Activated T-helper 17 cell treated with anti-CD3 and anti-CD28 coated beads, Interleukin-2, amount 50 U/mL, for 72 hours (primary cell): ENCODE measurements around the gene TMEM218. TPM values are rescaled to one million over a fixed set of nuclear protein-coding genes. Genes with fewer than 3 reads are reported as not detected.
A peak's percentile ranks its signal among the peaks of the same experiment; 100 is the strongest.

ENCODE experiments used
- ATAC-seq: fragments of 150-1000 bp; cut with Tn5 transposase; replicated peaks from 2 replicates; pipeline ENCODE4 v1.10.0; 2021; ENCODE audit warnings: mild to moderate bottlenecking, moderate library complexity
- H3K27ac Mint-ChIP-seq: one replicate; pipeline ENCODE4 v1.8.0; 2022; ENCODE audit warnings: mixed read lengths
- H3K27me3 Mint-ChIP-seq: one replicate; pipeline ENCODE4 v1.8.0; 2022; ENCODE audit warnings: mixed read lengths
- H3K36me3 Mint-ChIP-seq: one replicate; pipeline ENCODE4 v1.8.0; 2022; ENCODE audit warnings: low read depth, mild to moderate bottlenecking, mixed read lengths
- H3K4me1 Mint-ChIP-seq: one replicate; pipeline ENCODE4 v1.8.0; 2022; ENCODE audit warnings: mixed read lengths
- H3K4me3 Mint-ChIP-seq: one replicate; pipeline ENCODE4 v1.8.0; 2022; ENCODE audit warnings: mild to moderate bottlenecking, mixed read lengths
- H3K9me3 Mint-ChIP-seq: one replicate; pipeline ENCODE4 v1.8.0; 2022; ENCODE audit warnings: mixed read lengths
- total RNA-seq, 2 donors: library from RNA; stranded (reverse); gene quantifications; one replicate each; pipeline ENCODE4 v1.2.3, GENCODE V29; 2022

The TMEM218 gene
- total RNA-seq, 2 donors from 2014 or later = 11.3 to 14.2 TPM

DNA sequence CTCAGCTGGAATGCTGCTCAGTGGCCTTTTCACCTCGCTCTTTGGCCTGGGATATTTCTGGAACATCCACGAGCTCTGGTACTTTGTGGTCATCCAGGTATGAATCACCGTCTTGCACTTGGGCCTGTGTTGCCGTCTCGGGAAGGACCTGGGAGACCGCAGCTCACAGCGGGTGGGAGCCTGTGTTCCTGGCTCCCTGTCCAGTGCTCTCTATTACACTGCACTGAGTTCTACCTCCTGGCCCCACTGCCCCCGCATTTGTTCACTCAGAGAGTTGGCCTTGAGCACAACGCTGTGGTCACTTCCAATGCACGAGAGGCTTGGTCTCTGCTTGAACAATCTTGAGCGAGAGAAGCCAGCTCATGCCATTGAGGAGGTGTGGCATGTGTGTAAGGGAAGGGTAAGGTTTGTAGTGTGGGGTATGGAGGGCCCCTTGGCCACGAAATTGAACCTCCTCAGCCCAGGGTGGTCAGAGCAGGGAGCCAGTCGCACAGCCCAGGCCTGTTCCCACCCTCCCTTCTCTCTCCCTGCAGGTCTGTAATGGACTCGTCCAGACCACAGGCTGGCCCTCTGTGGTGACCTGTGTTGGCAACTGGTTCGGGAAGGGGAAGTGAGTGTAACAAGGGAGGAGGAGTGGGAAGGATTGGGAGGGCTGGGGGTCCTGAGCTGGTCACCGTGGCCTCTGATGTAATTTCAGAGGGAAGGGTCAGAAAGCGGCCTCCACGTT is 32.1 kb downstream of the TMEM218 start:
- Mint-ChIP-seq H3K4me3 (no peak overlapping the region), H3K36me3 (no peaks in the 10 kb centered on the region), H3K4me1 (no peaks in the 10 kb centered on the region), H3K27ac (no peak overlapping the region), H3K9me3 (no peaks in the 10 kb centered on the region), H3K27me3 (peaks cover 12% of the 10 kb centered on the region)
- ATAC-seq = no peak

DNA sequence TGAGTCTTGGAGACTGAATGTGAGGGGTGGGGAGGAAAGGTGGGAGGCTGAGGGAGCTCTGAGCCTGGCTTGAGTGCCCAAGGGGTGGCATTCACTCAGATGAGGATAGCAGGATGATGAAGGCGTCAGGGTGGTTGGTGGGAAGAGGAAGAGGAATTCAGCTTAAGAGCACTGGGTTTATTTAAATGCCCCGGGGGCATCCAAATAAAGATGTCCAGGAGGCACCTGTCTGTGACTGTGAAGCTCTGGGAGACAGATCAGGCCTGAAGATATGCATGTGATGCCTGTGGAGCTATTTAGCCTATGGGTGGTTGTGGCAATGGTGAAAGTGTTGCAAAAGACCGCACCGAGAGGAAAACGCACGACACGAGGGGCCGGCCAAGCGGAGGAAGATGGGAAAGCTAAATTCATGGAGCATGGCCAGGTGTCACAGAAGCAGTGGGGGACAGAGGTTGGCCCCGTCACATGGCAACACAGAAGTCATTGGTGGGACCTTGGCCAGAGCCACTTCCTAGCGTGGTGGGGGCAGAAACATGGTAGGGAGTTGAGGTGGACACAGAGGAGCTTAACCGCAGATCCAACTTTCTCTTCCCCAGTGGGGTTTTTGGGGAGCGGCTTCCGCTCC is 32.8 kb downstream of the TMEM218 start:
- Mint-ChIP-seq H3K27ac (no peak overlapping the region), H3K4me1 (no peaks in the 10 kb centered on the region), H3K36me3 (no peaks in the 10 kb centered on the region), H3K27me3 (peaks cover 17% of the 10 kb centered on the region), H3K4me3 (no peak overlapping the region), H3K9me3 (no peaks in the 10 kb centered on the region)
- no peak for ATAC-seq

DNA sequence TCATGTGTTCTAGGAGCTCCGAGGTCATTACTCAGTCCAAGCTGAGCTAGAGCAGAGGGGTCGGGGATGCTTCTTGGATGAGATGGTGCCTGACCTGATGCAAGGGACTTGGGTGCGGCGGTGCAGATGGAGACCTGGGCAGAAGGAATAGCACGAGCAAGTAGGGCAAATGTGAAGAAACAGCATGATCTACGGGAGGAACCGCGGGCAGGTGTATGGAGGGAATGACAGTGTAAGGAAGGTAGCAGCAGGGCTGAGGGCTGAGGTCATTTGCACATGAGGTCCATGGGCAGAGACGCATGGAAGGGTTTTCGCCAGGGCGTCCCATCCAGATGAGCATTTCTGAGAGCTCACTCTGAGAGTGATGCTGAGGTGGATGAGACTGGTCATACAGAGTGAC is 33.4 kb downstream of the TMEM218 start:
- Mint-ChIP-seq H3K4me1 (no peaks in the 10 kb centered on the region), H3K27ac (no peak overlapping the region), H3K36me3 (no peaks in the 10 kb centered on the region), H3K4me3 (no peak overlapping the region), H3K9me3 (no peaks in the 10 kb centered on the region), H3K27me3 (peaks cover 17% of the 10 kb centered on the region)
- no peak for ATAC-seq

DNA sequence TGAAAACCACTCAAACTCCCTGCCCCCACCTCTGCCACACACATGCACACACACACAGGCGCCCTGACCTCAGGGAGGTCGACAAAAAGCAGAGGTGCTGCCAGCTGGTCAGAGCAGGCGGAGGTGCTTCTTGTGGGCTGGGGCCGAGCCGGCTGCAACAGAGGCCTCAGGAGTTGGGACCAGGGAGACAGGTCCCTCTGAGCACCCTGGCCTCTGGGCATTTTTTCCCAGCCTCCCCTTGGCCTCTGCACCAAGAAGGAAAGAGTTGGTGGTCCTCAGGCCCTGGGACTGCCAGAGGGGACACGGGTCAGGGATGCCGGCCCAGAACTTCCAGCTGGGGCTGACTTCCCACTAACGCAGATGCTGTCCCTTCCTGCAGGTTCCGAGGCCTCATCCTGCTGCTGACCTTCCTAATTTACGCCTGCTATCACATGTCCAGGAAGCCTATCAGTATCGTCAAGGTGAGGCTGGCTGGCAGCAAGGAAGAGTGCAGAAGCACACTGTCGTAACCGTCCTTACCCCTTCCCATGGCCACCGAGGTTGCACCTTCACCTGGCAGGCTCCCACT is 35.0 kb downstream of the TMEM218 start:
- Mint-ChIP-seq H3K4me1 (no peaks in the 10 kb centered on the region), H3K27me3 (peaks cover 22% of the 10 kb centered on the region), H3K9me3 (no peaks in the 10 kb centered on the region), H3K27ac (no peak overlapping the region), H3K36me3 (no peaks in the 10 kb centered on the region), H3K4me3 (no peak overlapping the region)
- no peak for ATAC-seq

DNA sequence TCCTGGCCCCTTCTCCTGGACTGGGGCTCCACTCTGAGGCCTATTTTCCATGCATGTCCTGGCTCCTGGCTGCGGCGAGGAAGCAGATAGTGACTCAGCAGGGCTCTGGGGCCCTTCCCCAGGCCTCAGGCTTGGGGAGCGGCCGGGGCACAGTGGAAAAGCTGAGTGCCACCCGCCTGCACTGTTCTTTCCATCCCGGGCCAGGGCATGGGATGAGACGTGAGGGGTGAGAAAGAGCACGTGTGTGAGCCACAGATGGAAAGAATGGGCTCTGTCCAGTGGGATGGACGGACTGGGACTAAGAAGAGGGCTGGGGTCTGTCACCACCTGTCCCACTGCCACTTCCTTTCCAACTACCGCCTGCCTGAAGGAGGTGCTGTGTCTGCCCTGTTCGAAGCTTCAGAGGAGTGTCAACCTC is 35.5 kb downstream of the TMEM218 start:
- H3K27ac Mint-ChIP-seq = no peak overlapping the region
- H3K27me3 Mint-ChIP-seq = peaks cover 22% of the 10 kb centered on the region
- H3K36me3 Mint-ChIP-seq = no peaks in the 10 kb centered on the region
- no peaks in the 10 kb centered on the region for H3K9me3 Mint-ChIP-seq
- ATAC-seq = no peak
- H3K4me3 Mint-ChIP-seq = no peak overlapping the region
- H3K4me1 Mint-ChIP-seq = no peaks in the 10 kb centered on the region

DNA sequence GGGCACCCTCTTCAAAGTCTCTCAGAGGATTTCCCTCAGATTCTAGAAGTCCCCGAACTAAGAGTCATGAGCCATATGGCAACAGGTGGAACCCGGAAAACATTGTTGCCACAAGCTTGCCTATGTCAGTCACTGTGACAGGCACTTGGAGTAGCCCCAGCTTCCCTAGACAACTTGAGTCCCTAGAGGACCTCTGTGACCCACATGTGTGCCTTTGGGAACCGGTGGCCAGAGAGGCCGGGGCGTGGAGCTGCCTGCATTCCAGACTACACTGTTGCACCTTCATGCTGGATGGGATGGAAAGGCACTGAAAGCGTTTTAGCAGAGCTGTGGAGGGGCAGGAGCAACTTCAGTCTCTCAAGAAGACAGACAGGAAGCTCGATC is 36.2 kb downstream of the TMEM218 start:
- Mint-ChIP-seq H3K36me3 (no peaks in the 10 kb centered on the region), H3K4me1 (no peaks in the 10 kb centered on the region), H3K27ac (no peak overlapping the region), H3K4me3 (no peak overlapping the region), H3K9me3 (no peaks in the 10 kb centered on the region), H3K27me3 (peaks cover 22% of the 10 kb centered on the region)
- ATAC-seq = no peak

DNA sequence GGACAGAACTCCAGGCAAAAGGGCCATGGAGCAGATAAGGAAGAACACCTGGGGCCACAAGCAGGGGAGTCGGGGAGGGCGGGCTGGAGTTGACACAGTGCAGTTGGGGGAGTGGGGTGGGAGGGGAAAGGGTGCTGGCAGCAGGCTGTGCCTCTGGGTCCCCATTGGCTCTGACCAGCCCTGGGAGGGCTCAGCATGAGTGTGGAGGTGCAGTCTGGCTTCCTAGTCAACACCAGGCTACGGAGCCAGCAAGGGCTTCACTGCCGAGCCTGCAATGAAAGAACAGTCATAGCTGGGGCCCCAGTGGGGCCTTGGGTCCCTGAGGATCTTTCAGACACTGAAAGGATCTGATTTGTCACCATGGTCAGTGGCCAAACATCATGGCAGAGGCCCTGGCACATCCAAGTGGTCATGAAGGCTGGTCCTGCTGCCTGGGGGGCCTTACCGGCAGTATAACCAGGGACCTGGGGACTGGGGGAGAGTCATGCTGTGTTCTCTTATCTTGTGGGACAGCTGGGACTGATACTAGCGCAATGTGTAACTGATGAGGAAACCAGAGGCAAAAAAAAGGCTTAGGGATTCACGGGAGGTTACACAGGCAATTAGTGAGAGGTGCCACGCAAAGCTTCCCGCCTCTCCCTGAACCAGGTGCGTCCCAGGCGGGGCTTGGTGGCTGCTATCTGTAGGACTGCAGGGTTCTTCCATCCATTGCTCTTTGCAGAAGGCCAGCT is 36.8 kb downstream of the TMEM218 start:
- ATAC-seq = no peak
- H3K27me3 Mint-ChIP-seq = peaks cover 22% of the 10 kb centered on the region

DNA sequence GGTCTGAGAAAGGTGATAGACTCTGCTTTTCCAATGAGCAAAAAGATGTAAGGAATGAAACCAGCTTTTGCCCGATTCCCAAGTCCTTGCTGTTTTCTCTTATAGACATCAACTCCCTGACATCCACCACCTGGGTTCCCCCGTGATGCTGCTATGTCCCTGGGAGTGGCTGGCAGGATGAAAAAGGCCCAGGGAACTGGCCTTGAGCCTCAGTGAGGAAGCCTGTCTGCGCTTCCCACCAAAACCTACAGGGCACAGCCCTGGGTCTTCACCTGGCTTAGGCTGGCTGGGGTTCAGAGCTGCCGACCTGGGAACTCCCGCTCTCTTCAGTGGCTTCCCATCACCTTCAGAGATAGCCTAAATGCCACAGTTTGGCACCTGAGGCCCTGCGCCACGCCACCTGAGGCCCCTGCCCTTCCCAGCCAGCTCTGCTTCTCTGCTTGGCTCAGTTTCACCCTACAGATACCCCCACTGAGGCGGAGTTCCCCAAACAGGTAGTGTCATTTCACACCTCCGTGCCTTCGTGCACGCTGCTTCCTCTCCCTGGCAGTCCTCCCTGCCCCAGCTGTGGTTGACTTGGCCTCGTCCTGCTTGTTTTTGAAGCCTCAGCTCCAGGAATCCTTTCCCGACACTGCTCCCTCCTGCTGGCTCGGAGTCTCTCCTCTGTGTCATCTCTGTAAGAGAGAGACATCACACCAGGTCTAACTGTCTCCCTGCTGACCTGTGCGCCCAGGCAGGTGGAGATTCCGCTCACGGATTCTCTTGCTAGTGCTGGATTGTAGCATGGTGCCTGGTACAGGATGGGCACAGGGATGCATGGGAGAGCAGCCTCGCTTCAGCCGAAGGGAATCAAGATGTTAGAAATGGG is 37.6 kb downstream of the TMEM218 start:
- no peaks in the 10 kb centered on the region for H3K36me3 Mint-ChIP-seq
- no peak overlapping the region for H3K4me3 Mint-ChIP-seq
- no peak for ATAC-seq
- H3K27me3 Mint-ChIP-seq = peaks cover 22% of the 10 kb centered on the region
- H3K4me1 Mint-ChIP-seq = no peaks in the 10 kb centered on the region
- H3K9me3 Mint-ChIP-seq = no peaks in the 10 kb centered on the region
- no peak overlapping the region for H3K27ac Mint-ChIP-seq

More for the DNA sequence above, 36.8 kb downstream of the TMEM218 start:
- H3K27ac Mint-ChIP-seq = no peak overlapping the region
- no peaks in the 10 kb centered on the region for H3K4me1 Mint-ChIP-seq
- no peak overlapping the region for H3K4me3 Mint-ChIP-seq
- no peaks in the 10 kb centered on the region for H3K9me3 Mint-ChIP-seq
- H3K36me3 Mint-ChIP-seq = no peaks in the 10 kb centered on the region

DNA sequence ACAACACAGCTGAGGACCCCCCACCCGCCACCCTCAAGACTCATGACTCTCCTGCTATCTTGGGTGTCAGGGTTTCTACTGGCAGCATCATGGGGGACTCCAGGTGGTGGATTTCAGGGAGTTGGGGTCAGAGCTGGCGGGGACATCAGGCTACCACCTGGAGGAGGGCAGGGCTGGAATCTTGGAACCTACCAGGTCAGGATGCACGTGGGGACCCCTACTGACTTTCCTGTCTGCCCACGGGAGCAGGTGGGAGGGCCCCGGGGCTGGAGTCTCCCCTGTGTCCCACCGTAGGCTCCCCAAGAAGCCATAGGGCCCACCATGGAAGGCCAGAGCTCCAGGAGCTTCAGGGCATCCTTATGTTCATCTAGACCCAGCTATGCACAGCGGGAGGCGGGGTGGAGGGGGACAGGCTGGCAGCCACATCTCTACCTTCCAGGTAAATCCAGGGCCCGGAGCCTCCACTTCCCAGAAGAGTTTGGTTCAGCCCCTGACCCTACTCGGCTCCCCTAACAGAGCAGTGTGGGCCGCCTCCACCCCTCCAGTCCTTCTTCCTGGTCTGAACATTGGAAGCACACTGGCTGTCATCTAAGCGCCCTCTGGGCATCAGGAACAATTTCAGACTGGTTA is 38.4 kb downstream of the TMEM218 start:
- ATAC-seq = no peak
- H3K9me3 Mint-ChIP-seq = no peaks in the 10 kb centered on the region
- H3K4me3 Mint-ChIP-seq = no peak overlapping the region
- H3K36me3 Mint-ChIP-seq = no peaks in the 10 kb centered on the region
- H3K27ac Mint-ChIP-seq = no peak overlapping the region
- H3K4me1 Mint-ChIP-seq = no peaks in the 10 kb centered on the region
- peaks cover 20% of the 10 kb centered on the region for H3K27me3 Mint-ChIP-seq

DNA sequence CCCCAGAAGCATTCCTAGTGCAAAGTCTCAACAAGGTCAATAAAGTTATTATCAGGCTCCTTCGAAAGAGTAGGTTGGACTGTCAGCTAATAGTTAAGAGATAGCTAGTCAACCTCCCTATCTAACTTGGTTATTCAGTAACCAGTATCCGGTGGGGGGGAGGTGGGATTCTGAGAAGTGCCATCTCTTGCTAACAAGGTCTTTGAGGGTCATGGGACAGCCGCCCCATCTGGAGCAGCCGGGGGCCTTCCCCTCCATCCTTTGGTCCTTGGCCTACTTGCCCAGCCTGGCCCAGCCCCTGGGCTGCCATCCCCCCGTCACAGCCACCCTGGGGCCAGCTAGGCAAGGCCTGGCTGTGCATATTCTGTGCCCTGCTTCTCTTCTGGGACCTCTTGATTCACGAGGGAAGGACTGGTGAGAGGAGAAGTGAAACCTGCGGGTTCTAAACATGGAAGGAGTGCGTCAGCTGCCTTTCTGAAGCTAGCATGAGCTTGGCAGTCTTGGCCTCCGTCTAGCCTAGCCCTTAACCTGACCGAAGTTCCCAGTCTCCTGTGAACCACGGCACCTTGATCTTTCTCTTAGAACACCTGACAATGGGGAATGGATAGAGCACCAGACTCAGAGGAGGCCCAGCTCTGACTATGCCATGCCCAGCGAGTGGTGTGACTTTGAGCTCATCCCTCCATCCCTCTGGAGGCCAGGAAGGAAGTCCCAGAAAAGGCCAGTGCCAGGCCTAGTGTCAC is 39.0 kb downstream of the TMEM218 start:
- no peak overlapping the region for H3K27ac Mint-ChIP-seq
- no peak for ATAC-seq
- H3K4me1 Mint-ChIP-seq = no peaks in the 10 kb centered on the region
- H3K36me3 Mint-ChIP-seq = no peaks in the 10 kb centered on the region
- no peaks in the 10 kb centered on the region for H3K9me3 Mint-ChIP-seq
- no peak overlapping the region for H3K4me3 Mint-ChIP-seq
- H3K27me3 Mint-ChIP-seq = peaks cover 22% of the 10 kb centered on the region

DNA sequence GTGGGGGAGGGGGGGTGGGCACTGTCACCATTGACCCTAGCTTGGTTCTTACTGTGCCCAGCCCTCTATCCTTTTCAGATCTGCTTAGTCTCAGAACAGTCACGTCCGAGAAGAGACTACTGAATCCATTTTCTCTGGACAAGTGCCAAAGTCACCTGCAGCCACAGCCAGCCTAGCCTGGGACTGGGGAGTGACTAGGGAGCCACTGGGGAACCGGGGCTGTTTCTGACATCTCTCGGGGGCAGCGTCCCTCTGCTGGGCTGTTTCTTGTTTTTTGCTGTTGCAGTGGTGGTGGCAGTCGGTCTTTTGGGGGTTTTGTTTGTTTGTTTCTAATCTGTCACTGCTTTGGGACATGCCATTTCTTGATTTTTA is 39.6 kb downstream of the TMEM218 start:
- Mint-ChIP-seq H3K36me3 (no peaks in the 10 kb centered on the region), H3K9me3 (no peaks in the 10 kb centered on the region), H3K4me3 (no peak overlapping the region), H3K27me3 (peaks cover 22% of the 10 kb centered on the region), H3K4me1 (no peaks in the 10 kb centered on the region), H3K27ac (no peak overlapping the region)
- ATAC-seq = no peak

DNA sequence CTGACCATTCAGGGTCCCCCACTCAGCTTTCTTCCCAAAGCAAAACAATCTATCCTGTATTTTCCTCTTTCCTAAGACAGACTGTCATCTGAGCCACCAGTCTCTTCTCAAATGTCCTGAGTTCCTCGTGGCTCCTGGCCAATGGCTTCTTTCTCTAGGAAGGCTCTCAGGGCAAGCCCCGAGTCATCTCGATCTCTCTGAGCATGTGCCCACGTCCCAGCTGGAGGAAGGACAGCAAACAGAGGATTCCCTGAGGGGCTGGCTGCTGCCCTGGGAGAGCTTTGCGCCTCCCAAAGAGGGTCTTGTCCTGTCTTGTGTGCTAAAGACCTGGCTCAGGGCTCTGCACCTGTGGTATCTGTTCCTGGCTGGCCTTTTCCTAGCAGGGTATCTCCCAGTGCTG is 40.0 kb downstream of the TMEM218 start:
- no peak for ATAC-seq
- no peak overlapping the region for H3K4me3 Mint-ChIP-seq
- H3K27me3 Mint-ChIP-seq = peaks cover 22% of the 10 kb centered on the region
- H3K27ac Mint-ChIP-seq = peak overlapping the region; percentile 38
- no peaks in the 10 kb centered on the region for H3K4me1 Mint-ChIP-seq
- H3K36me3 Mint-ChIP-seq = no peaks in the 10 kb centered on the region
- no peaks in the 10 kb centered on the region for H3K9me3 Mint-ChIP-seq

DNA sequence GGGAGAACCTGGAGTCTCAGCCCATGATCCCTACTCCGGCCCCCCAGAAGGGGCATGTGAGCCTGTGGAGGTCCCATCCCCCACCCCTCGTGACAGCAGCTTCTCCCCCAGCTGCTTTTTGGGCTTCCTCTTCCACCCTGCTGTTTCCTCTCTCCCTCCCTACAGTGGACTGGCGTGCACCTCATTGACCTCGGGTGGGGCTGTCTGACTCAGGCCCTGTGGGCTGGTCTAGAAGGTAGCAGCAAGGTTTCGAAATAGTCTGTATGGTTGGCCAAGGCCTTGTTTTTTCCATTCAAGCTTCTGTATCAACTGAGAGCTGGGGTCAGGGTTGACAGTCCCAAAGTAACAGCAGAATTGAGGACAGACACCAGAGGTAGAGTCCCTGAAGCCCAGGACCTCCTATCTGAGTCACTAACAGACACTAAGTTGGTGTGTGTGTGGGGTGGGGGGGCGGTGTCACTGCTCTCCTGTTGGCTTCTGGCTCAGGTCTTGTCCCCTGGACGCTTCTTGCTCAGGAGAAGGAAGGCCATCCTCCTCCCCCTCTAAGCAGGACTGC is 40.6 kb downstream of the TMEM218 start:
- peaks cover 22% of the 10 kb centered on the region for H3K27me3 Mint-ChIP-seq
- H3K36me3 Mint-ChIP-seq = no peaks in the 10 kb centered on the region
- no peaks in the 10 kb centered on the region for H3K4me1 Mint-ChIP-seq
- ATAC-seq = peak; percentile 83
- H3K27ac Mint-ChIP-seq = peak overlapping the region; percentile 38
- no peaks in the 10 kb centered on the region for H3K9me3 Mint-ChIP-seq
- H3K4me3 Mint-ChIP-seq = no peak overlapping the region
